GM18907 (cell line): Measurements from ENCODE around the gene CRY2.
"Not testable (repeated sequence)": the region's sequence is repeated elsewhere in the genome, so short reads cannot be mapped to it uniquely, and the experiment has no call there.

Experiments used
- ATAC-seq: cut with Tn5 transposase; IDR thresholded peaks from one replicate; pipeline ENCODE4 v1.9.1; 2021; ENCODE audit warnings: mild to moderate bottlenecking, moderate library complexity; ENCODE audit not compliant: unreplicated experiment

Gene CRY2

DNA sequence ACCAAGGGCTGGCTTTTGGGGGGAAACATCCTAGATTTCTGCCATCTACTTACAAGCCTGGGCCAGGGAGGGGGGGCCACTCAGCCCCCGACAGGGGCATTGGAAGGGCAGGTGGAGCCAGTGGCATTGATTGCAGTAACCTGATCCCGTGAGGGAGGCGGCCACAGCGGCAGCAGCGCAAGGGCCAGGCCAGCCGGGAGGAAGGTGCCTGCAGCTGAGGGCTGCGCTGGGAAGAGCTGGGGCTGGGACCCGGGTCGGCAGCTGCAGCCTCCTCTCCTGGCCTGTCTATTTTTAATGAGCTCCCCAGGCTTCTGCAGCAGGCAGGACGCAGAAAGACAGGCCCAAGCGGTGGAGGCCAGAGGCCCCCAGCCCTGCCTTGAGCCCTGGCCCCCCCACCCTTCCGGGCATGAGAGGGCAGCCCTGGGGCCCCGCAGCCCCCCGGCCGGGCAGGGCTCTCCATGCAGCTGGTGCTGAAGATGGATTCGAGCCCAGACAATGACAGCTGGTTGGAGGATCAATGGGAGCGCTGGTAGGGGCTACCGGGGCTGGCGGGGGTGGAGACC, 49.2 kb downstream of the CRY2 start:
- no peak for ATAC-seq

DNA sequence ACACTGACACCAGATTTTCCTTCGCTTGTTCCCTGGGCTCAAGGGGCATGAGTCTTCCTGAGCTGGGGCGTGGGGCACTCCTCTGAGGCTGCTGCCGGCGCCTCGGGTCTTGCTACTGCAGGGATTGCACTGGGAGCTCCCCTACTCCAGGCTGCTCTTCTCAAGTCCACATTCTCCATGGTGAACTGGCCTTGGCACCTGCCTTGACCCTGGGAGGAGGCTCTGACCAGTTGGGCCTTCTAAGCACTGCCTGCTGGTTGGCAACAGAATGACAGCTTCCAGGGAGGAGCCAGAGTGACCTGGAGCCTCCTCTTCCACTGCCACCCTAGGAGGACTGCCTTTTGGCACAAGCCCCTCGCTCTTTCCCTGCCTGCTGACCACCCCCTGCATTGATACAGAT, 50.3 kb downstream of the CRY2 start:
- no peak for ATAC-seq

DNA sequence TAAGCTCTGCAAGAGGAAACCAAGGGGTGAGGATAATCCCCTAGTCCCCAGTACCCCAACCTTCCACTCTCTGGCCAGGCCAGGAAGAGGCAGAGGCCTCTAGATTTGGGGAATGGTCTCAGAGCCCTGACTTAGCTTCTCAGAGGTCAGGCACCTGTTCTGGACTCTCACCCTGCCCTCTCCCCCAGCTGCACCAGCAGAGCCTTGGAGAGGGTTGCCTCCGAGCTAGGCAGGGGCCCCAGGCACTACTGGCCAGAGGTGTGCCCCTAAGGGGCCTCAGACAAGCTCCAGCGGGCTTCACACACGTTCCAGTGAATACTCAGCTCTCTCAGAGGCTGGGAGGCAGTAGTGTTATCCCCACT, 51.8 kb downstream of the CRY2 start:
- ATAC-seq = no peak

DNA sequence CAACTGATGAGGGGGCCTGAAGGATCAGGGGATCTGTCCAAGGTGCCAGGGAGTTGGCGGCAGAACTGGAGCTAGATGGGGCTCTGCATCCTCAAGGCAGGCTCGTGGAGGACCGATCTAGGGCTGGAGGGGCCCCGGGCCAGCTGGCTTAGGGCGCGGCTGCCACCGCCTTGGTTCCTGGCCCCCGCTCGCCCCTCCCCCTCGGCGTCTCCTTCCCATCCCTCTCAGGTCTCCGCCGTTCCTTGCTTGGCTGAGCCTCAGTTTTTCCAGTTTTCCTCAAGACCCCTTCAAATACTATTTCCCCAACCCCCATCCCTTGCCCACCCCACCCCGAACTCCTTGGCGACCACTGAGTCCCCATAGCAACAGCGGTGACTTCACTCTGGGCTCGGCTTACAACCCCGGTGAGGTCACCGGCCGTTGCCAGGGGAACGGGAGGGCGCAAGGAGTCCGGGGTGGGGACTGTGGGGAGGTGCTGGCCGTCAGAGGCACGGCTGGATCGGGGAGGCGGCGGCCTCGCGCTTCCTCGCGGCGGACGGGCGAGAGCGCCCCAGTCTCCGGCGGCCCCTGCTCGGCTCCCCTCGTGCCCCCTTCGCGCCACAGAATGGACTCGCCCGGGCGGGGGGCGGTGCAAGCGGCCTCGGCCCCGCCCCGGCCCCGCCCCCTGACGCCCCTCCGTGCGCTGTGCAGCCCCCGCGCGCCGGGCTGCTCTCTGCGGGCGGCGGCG, 52.3 kb downstream of the CRY2 start:
- peak; percentile 60 for ATAC-seq

DNA sequence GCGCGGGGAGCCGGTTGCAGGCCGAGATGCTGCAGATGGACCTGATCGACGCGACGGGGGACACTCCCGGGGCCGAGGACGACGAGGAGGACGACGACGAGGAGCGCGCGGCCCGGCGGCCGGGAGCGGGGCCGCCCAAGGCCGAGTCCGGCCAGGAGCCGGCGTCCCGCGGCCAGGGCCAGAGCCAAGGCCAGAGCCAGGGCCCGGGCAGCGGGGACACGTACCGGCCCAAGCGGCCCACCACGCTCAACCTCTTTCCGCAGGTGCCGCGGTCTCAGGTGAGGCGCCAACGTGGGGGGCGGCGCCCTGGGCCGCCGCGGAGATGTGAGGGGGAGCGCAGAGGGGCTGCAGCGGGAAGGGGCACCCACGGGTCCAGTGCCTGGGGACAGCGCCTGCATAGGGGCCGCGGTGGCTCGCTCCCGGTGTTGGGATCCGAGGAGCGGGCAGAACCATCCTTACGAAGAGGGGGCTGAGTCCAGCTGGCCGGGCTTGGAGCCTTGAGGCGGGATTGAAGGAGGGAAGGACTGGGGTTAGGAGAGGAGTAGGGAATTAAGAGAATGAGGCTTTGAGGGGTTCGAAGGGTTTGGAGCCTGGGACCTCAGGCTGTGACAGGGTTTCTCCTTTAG, 53.0 kb downstream of the CRY2 start:
- not testable (repeated sequence) for ATAC-seq

DNA sequence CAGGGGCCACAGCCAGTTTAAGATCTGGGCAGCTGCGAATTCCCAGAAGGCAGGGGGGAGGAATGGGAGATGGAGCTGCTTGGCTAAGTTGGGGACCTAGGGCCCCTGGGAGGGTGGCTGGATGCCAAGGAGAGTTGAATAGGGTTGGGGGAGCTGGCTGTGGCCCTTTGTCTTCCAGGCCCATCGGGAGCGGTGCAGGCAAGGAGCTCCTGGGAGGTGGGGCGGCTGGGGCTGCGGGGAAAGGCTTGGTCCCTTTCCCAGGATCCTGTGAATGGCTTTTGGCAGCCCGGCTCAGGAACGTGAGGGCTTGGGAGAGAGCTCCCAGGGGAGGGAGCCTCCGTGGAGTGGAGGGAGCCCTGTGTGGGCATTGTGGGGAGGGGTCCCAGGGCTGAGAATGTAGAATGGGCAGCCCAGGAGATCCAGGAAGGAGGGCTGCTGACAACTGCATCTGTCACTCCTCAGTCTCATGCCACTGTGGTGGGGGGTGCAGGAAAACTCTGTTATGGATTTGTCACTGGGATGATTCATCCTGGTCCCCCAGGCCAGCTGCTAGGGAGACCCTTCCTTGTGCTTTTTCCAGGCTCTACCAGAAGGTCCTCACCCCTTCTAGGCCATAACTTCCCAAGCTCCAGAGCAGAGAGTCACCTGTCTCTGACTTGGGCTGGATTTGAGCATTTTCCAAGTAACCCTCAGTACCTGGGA, 53.8 kb downstream of the CRY2 start:
- no peak for ATAC-seq

DNA sequence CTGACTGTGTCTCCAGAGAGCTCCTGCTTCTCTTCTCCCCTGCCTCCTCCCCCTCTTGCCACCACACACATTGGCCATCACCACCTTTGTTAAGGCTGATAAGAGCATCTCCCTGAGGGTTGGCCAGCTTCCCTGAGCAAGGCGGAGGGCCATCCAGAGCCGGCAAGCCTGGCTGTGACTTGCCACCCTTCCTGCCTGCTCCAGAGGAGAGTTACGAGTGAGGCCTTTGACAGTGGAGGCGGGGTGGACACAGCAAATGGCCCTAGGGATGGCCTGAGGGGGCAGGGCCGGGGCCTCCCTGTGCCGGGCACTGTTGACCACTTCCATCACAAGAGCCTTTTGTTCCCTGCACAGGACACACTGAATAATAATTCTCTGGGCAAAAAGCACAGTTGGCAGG, 54.4 kb downstream of the CRY2 start:
- no peak for ATAC-seq

DNA sequence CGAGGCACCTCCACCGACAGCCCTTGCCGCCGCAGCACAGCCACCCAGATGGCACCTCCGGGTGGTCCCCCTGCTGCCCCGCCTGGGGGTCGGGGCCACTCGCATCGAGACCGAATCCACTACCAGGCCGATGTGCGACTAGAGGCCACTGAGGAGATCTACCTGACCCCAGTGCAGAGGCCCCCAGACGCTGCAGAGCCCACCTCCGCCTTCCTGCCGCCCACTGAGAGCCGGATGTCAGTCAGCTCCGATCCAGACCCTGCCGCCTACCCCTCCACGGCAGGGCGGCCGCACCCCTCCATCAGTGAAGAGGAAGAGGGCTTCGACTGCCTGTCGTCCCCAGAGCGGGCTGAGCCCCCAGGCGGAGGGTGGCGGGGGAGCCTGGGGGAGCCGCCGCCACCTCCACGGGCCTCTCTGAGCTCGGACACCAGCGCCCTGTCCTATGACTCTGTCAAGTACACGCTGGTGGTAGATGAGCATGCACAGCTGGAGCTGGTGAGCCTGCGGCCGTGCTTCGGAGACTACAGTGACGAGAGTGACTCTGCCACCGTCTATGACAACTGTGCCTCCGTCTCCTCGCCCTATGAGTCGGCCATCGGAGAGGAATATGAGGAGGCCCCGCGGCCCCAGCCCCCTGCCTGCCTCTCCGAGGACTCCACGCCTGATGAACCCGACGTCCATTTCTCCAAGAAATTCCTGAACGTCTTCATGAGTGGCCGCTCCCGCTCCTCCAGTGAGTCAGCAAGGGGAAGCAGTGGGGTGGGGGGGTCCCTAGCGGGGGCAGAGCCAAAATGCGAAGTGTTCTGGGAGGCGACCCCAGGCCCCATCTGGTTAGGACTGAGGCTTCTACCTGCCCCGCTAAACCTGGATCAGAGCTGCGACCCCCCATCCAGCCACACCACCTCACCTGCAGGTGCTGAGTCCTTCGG, 55.4 kb downstream of the CRY2 start:
- no peak for ATAC-seq

DNA sequence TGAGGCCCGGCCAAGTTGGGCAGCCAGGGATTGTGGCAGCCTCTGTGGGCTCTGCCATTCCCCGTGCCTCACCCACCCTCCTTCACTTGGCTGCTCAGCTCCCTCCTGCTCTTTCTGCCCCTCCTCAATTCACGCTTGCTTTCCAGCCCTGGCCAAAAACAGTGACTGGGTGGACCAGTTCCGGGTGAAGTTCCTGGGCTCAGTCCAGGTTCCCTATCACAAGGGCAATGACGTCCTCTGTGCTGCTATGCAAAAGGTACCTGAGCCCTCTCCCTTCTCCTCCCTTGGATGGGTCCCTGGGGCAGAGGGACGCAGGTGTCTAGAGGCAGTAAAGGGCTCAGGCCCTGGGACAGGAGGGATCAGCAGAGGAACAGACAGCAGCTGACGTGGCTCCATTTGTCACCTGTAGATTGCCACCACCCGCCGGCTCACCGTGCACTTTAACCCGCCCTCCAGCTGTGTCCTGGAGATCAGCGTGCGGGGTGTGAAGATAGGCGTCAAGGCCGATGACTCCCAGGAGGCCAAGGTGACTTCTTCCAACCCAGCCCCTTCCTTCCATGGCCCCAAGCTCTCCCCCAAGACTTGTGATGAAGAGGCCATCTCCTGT, 57.1 kb downstream of the CRY2 start:
- no peak for ATAC-seq

DNA sequence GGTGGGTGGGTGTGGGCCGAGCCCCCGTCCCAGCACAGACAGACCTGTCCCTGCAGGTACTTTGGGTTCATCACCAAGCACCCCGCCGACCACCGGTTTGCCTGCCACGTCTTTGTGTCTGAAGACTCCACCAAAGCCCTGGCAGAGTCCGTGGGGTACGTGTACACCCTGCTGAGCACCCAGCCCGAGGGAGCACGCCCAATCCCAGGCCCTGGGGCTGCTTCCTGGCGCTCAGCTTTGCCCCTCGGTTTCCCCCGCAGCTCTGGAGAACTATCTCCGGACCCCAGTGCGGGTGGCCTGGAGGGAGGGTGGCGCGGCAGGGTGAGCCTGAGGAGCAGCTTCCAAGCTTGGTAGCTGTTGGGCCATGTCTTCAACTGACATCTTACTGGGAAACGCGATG, 57.8 kb downstream of the CRY2 start:
- no peak for ATAC-seq

DNA sequence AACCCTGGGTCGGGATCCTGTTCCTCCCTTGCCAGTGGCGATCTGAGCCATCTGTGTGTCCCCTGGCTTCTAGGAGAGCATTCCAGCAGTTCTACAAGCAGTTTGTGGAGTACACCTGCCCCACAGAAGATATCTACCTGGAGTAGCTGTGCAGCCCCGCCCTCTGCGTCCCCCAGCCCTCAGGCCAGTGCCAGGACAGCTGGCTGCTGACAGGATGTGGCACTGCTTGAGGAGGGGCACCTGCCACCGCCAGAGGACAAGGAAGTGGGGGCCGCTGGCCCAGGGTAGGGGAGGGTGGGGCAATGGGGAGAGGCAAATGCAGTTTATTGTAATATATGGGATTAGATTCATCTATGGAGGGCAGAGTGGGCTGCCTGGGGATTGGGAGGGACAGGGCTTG, 58.3 kb downstream of the CRY2 start:
- ATAC-seq = not testable (repeated sequence)

DNA sequence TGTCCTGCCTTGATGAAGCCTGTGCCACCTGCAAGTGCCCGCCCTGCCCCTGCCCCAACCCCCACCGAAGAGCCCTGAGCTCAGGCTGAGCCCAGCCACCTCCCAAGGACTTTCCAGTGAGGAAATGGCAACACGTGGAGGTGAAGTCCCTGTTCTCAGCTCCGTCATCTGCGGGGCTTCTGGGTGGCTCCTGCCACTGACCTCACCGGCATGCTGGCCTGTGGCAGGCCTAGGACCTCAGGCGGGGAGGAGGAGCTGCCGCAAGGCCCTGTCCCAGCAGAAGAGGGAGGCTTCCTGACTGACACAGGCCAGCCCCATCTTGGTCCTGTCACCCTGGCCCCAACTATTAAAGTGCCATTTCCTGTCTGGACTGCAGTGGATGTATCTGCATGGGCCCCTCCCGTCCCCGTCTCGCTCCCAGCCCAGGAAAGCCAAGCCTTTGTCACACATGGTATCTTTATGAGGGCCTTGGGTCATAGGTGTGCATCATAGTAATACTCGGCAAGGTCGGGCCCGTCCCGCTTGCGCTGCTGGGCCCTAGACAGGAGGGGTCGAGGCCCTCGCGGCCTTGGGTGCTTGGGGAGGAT, 58.9 kb downstream of the CRY2 start:
- ATAC-seq = no peak

DNA sequence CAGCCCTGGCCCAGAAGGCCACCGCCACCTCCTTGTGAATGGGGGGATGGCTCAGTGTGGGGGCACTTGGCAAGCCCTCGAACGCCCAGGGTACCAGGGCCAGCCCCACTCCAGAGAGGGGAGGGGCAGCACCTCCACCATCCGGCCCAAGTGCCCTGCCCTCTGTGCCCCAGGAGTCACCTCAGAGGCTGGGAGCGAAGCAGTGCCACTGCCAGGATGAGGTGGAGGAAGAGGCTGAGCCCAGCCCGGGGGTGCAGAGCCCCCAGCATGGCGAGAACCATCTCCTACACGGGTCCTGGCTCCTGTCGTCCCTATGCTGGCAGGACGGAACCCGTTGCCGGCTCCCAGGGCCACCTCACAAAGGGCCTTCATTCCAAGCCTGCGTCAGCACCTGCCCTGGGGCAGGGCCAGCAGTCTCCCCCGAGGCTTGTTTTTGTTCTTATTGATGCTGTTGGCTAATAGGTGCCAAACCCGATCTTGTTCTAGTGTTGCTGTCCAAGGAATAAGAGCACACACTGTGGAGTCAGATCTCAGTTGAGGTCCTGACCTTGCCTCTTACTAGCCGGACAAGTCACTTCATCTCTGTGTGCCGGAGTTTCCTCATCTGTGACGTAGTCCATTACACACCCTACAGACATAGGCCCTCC, 59.8 kb downstream of the CRY2 start, which contains the start of gene FREY1:
Gene FREY1, minus strand, starts transcription at position 307 of the 647 bp plus-strand sequence. Its CDS starts 26 bp downstream, at position 281.
- no peak for ATAC-seq

DNA sequence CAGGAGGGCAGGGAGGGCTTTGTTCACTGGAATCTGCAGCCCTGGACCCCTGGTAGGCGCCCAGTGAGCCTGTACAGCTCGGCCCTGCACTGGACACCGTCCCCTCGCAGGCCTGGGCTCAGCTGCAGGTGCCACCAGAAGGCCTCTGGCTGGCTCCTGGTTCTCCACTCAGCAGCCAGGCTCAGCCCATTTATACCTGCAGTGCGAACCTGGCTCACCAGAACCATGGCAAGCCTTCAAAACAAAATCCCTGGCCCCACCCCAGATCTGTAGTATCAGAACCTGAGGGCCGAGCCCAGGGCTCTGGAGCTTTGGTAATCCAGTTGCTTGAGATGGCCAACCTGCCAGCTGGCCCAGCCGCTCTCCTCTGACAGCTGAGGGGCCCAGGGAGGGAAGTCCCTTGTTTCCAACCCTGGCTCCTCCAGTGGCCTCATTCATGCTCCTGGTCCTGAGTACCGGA, 60.7 kb downstream of the CRY2 start:
- no peak for ATAC-seq

DNA sequence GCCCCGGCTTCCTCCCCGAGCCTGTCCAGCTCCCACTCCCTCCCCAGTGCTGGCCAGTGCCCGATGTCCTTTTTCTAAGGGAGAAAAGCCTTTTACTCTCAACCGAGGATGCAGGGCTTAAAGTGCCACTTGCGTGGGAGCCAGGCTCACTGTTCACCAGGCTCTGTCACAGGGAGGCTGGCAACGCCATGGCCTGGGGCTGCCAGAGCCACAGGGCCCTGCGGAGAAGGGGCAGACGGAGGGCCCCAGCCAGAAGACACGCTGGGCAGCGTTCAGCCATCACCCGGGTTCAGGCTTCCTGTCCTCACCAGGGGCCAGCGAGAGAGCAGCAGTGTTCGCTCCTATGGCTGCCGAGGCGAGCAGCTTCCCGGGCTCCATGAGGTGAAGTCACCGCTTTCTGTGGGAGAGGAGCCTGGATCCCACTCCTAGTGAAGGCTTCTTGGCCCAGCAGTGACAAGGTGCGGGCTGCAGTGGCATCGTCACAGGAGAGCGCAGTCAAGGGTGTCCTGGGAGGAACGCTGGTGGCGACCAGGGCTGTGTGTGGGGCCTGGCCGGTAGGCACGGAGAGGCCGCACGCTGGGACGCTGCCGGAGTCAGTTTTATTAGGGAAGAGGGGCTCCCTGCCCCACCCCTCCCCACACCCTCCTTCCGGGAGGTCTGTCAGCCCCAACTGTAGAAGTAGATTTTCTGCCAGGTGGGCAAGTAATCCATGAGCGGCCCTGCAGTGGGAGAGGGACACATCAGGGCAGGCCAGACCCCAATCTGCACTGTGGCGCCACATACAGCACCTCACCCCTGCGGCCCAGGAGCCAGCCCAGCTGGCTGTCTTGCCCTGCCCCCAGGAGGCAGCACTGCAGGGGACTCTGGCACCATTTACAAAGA, 62.6 kb downstream of the CRY2 start:
- ATAC-seq = no peak

DNA sequence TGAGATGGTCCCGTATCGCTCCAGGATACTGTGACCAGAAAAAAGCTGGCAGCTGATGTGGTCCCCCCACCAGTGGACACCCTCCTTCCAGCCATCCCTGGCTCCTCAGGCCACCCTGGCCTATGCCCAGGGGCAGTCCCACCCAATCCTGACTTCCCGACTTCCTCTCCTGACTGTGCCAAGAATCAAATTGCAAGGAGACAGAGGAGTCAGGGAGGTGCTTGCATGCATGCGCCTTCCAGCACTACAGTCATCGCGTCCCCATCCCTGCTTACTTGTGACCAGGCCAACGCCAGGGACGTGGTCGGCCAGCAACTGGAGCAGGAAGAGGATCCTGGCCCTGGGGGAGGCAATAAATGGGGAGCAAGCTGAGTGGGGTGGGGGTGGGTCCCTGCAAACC, 63.3 kb downstream of the CRY2 start:
- no peak for ATAC-seq

DNA sequence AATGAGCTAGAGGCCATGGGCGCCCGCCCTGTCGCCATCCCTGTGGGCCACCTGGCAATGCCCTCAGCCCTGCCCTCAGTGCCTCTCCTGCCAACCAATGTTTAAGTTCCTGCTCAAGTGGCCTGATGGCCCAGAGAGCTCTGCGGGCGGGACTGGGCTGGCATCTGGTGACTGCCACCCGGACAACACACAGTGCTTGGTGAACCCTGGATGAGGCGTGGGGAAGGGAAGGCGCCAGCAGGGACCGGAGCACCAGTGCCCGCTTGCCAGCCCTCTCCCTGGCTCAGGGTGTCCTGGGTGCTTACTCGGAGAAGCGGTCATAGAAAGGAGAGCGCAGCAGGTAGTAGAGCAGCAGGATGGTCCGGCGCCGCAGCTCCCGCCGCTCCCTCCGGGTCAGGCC, 66.2 kb downstream of the CRY2 start:
- no peak for ATAC-seq

DNA sequence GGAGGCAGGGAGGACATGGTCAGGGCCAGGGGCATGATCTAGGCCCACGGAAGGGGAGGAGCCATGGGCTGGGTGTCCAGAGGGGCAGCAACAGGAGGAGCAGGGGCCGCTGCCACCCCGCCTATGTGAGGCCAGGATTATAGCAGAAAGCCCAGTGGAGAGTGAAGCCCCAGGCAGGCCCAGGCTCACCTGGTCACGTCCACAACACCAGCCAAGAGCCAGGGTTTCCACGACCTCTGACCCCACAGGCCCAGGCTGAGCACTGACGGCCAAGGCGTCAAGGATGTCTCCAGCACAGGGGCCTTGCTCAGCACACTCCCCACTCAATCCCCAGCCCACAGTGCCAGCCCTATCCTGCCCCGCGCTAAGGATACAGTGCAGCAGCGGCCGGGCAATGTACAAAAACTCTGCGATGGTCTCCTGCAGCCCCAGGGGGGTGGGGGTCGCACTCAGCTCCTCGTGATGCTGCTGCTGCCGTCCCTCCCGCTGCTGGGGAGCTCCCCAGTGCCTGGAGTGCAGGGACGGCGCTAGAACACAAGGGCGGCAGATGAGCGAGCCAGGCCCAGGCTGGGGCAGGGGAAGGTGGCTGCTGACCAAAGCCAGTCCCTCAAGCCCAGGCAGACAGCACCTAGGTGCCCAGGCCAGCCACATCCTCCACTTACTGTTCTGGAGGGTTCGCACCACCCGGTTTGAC, 66.8 kb downstream of the CRY2 start:
- no peak for ATAC-seq
